ENCODE measurements around the gene ST7.

- TF ChIP-seq, protein P1, sequence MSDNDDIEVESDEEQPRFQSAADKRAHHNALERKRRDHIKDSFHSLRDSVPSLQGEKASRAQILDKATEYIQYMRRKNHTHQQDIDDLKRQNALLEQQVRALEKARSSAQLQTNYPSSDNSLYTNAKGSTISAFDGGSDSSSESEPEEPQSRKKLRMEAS (IDR thresholded peaks at IDR 0.05; ENCODE audit: low read depth, low read length): no peak
- TF ChIP-seq CTCF (IDR thresholded peaks at IDR 0.05; ENCODE audit: low read depth, low read length): no peak
- no peak for TF ChIP-seq POLR2A (IDR thresholded peaks at IDR 0.05; ENCODE audit: extremely low read depth, insufficient read length)
- TF ChIP-seq MYC (IDR thresholded peaks at IDR 0.05; ENCODE audit: low read depth, low read length): no peak
Observed at GRCh38 chr7:117278040-117278439, 324.7 kb downstream of the ST7 start.
